ENCODE data around the gene NUDC.

GRCh38 chr1:26922431-26922729, 837 bp downstream of the NUDC start:
- TF ChIP-seq CTCF (IDR thresholded peaks at IDR 0.05 in 8 of 11, conservative IDR thresholded peaks at IDR 0.05 in 3 of 11) (no peak), POLR2A (IDR thresholded peaks at IDR 0.05) (no peak)
